Activated CD4-positive, alpha-beta T cell treated with anti-CD3 and anti-CD28 coated beads, Interleukin-2, amount 50 U/mL, for 24 hours (primary cell): ENCODE data around the gene CALML6.
A peak's percentile ranks its signal among the peaks of the same experiment; 100 is the strongest.

Experiments
- DNase-seq, 2 donors: peaks; one replicate each; pipeline ENCODE4 v3.0.0-alpha.2; 2020; ENCODE audit warnings: low read depth in 1 of 2, low spot score in 1 of 2

The CALML6 gene

DNA sequence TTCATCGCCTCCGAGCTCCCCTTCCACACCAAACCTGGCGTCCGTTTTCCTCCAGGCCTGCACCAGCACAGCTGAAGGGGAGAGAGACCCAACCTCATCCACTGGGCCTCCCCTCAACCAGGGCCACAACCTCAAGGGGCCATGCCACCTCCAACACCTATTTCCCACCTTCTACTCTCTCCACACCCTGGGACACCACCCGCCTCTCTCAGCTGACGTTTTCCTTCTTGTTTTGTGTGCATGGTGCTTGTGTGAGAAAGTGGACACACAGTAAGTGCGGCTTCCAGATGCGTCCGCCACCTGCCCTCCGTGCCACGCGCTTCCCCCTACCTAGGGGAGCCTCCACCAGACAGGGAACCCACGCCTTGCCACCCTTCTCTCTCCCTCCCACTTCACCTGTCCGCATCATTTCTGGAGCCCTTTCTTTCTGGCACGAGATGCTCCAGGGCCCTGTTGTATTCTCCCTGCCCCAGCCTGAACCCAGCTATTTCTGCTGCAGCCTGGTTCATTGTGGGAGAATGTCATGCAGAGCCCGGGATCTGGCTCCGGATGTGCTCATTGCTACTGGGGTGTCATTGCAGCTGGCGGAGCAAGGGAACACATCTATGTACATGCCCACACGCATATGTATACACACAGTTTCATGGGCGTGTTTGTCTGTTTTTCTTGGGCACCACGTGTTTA, 22.8 kb upstream of the CALML6 start:
- DNase-seq = no peak

DNA sequence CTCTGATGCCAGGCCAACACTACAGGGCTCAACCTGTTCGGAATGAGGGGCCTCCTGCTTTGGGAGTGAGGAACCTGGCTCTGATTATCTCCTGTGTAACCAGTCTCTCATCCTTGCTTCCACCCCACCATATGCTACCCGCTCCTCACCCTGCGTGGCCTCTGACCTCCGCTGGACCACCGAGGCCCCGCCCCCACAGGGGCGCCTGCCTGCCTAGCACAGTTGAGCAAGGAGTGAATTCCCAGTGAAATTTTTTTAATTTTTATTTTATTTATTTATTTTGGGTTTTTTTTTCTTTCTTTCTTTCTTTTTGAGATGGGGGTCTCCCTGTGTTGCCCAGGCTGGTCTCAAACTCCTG, 22.3 kb upstream of the CALML6 start:
- no peak for DNase-seq

DNA sequence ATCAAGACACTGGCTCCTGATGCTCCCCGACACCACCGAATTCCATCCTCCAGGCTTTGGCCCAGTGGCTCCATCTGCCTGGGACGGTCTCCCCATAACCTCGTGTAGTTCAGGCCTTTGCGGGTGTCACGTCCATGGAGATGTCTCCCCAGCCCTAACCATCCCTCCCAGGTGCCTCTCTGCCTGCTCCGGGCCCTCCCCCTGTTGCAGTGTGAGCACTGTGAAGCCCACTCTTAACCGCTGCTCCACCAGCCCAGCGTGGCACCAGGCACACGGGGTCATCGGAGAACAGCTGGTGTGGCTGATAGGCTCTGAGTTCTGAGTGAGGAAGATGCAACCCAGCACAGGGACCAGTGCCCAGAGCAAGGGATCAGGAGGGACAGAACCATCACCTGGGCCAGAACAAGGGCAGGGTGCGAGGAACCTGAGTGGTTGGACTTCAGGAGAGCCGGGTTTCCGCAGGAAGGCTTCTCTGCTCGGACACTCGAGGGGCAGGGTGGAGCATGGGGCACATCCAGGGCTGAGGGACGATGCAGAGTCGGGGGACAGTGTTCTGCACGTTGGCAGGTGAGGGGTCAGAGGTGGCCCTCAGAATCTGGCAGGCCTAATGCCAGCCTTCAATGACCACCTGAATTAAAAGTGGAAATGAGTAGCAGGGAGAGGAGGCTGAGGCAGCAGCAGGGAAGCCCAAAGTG, 21.6 kb upstream of the CALML6 start:
- no peak for DNase-seq

DNA sequence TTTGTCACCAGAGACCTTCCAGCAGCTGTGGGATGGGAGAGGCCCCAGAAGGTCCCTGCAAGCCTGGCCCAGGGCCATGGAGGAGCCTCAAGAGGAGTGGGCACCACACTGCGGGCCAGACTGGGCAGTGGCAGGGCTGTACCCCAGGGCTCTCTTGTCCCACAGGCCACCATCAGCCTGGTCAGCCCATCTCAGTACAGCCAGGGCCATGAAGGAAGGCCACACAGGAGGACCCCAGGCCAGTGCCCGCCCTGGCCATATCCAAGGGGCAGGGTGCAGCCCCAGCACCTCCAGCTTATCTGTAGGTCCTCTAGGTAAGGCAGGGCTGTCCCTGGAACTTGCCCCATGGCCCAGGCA, 21.1 kb upstream of the CALML6 start:
- no peak for DNase-seq

DNA sequence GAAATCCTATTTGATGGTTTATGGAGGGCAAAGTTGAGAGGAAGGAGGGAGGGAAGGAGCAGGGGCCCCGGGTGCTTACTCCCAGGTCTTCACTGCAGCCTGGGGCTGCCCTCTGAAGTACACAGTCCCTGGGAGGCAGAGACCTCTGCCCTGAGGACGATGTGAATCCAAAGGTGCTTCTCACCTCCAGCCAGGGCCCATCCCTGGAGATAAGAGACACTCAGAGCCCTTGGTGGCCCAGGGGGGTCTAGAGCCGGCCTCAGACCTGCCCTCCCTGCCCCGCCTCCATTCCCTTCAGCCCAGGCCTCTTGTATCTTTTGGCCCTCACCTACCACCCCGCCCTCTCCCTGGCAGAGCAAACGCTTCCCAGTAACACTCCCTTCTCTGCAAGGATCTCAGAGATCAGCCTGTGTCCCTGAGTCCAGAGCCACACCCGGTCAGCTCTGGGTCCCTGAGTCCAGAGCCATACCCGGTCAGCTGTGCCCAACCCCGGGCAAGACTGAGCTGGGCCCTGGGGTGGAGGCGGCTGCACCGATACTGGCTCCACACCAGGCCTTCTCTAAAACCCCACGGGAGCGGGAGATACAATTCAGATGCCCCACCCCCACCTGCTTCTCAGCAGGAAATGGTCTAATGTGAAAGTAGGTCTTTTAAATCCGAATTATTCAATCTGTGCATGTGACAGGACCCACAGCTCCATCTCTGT, 20.6 kb upstream of the CALML6 start:
- no peak for DNase-seq

DNA sequence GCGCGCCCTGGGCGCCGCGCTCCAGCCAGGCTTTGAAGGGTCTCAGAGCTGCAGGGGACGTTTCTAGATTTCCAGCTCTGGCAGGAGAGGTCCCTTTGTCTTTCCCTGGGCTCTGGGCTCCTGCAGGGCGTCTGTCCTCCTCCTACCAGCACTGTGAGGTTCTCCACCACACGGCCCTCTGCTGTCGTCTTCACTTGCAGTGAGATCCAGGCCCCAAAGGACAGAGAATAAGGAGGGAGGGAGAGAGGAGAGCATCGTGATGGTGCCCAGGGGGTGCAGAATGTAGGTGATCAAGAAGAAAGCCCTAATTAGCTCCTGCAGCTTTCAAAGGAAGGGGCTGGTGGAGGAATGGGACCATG, 20.0 kb upstream of the CALML6 start:
- DNase-seq = no peak

DNA sequence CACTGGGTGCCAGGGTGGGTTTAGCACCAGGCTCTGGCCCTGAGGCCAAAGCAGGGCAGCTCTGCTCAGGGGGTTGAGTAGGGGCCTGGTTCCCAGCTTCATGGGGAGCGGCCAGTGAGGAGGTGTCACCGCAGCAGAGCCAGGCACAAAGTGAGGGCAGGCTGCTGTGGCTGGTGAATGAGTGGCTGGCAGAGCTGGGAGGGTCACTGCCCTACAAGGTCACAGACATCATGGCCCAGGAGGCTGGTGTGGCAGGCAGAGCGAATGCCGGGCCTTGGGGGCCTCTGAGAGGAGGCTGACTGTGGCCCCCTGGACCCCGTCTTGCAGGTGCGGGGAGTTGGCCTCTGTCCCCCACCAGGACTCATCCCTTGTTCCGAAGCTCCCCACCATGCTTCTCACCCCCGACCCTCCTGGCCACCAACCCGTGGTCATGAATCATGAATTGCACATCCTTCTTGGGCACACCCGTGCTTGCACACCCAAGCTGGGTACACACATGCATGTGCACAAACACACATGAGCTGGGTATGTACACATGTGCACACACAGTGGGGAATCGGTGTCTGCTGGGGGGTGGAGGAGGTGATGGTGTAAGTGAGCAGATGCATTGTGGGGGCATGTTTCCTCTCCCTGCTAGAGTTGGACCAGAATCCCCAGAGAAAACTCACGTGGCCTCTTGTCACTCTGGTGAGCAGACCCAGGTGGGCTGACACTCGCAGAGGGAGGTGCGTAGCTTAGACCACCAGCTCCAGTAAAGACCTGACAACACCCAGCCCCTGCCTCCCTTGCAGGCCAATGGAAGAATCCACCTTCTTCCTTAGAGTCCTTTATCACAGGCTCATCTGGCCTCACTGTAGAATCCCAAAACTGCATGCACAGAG, 19.4 kb upstream of the CALML6 start:
- no peak for DNase-seq

DNA sequence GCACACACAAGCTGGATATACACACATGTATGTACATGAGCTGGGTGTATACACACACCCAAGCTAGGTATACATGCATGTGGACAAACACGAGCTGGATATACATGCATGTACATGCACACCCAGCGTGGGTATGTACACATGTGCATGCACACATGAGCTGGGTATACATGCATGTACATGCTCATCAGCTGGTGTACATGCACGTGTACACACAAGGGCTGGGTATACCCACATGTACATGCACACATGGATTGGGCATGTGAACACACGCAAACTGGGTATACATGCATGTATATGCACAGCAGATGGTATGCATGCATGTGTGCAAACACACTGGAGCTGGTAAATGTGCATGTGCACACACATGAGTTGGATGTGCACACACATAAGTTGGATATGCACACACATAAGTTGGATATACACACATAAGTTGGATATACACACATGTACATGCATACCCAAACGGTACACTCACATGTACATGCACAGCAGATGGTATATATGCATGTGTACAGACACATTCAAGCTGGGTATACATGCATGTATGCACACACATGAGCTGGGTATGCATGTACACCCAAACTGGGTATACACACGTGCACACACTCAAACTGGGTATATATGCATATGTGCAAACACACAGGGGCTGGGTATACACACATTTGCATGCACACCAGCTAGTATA, 16.7 kb upstream of the CALML6 start:
- no peak for DNase-seq

DNA sequence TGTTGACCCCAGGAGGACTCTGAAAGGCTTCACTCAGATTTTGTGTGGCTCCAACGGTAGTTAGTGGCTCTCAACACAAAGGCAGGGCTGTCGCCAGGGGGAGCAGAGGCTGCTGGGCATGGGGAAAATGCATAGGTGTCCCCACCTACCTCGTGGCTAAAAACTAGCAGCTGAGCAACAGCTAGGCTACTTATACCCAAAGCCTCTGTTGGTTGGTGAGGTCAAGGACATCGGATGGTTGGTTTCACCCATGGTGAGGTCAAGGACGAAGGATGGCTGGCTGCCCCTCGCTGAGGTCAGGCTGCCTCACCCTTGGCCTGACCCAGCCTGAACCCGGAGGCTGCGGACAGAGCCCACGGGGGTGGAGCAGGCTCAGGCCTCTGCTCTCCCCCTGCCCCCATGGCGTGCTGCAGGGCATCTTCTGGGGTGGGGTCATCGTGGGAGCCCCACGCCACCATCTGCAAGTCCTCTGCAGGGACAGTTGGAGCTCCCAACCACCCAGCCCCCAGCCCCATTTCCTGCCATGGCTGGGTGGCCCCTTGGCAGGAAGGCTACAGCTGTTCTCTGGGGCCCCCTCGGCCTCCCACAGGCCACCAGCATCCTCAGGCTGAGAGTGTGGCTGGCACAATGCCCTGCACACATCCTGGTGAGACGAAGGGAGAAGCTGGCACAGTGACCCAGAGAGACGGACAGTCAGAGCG, 15.6 kb upstream of the CALML6 start:
- DNase-seq = no peak

DNA sequence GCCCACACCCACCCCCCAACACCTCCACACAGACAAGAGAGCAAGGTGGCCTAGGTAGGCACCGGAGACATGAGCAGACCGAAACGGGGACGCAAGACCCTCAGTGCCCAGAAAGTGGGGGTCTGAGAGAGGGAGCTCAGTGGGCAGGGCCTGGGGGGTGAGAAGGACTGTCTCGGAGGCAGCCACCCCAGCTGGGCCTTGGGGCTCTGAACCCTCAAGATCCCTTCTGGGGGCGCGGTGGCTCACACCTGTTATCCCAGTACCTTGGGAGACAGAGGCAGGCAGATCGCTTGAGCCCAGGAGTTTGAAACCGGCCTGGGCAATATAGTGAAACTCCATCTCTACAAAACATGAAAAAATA, 15.1 kb upstream of the CALML6 start:
- DNase-seq = no peak

DNA sequence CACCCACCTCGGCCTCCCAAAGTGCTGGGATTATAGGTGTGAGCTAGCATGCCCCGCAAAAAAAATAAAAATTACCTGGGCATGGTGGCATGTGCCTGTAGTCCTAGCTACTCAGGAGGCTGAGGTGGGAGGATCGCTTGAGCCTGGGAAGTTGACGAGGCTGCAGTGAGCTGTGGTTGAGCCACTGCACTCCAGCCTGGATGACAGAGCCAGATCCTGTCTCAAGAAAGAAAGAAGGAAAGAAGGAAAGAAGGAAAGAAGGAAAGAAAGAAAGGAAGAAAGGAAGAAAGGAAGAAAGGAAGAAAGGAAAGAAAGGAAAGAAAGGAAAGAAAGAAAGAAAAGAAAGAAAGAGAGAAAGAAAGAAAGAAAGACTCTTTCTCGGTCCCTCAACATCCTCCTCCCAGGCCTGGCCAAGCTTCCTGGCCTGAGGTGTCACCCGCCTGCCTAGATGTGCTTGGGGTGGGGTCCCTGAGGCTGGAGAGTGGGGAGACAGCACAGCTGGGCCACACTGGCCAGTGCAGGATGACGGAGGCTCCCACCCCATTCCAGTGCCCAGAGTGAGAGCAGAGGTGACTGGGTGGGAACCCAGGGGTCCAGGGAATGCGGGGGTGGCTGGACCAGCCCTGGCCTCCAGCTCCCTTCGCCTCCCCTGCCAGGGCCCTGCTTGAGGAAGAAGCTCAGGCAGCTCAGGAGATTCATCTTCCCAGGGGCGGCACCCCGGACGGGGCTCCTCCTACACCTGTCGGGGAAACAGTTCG, 14.0 kb upstream of the CALML6 start:
- no peak for DNase-seq

DNA sequence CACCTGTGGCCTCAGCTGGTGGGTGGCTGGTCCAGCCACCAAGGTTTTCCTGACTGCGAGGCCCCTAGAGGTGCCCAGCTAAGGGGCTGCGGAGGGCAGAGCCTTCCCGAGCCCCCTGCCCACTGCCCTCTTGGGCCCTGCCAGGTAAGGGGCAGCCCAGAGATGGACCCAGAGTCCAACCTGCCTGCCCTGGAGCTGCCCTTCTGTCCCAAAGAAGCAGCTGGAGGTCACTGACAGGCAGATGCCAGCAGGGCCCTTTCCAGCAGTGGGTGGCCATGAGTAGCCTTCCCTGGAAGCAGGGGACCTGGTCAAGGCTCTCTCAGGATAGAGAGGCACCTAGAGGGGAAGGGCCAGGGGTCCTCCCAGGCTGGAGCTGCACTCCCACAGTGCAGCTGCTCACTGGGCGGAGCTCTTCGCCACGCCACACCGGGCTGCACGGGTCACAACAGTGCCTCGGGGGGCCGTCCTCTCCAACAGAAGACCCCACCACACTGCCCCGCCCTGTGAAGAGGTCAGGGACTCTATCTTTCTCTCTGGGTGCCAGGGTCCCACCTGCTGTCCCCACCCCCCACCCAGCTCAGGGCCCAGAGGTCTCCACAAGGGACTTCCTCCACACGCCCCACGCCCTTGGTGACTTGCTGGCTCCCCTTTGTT, 13.3 kb upstream of the CALML6 start:
- DNase-seq = no peak

DNA sequence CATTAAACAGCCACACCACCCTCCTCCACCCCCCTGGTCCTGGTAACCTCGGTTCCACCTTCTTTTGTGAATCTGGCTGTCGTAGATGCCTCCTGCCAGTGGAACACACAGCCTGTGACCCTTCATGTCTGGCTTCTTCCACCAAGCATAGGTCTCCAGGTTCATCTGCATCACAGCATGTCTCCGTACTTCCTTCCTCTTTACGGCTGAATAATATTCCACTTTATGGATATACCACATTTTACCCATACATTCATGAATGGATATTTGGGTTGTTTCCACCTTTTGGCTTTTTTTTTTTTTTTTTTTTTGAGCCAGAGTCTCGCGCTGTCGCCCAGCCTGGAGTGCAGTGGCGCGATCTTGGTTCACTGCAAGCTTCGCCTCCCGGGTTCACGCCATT, 11.8 kb upstream of the CALML6 start:
- no peak for DNase-seq

DNA sequence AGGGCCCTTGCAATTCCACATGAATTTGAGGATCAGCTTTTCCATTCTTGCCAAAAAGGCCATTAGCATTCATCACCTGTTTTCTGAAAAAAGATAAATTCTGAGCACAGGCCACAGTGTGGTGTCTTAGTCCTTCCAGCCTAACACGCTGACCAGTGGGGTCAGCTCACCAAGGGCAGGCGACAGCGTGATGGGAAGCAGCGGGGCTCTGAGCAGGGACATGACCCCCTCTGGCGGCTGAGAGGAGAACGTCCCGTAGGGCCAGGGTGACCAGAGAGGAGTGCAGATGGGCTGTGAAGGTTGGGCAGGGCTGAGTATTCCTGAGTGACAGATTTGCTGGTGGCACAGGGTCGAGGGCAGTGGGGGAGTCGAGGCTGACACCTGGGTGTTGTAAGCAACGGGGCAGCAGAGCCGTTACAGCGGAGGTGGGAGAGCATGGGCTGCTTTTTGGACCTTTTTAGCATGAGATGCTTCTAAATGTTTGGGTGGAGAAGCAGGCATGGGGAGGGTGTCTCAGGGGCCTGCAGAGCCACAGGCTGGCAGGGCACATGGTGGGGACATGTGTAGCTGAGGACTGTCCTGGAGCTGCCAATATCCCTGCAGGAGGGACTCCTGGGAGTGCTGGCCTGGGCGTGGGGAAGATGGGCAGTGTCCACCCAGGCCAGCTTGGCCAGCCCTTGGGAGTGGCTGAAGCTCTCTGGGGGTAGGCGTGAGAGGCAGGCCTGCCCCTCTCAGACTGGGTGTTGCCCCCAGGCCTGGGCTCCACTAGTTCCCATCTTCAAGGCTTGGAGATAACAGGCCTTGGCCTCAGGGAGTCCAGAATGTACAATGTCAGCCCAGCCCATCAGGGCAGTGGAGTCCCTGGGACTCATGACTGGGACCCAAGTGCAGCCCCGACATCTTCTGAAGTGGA, 8.6 kb upstream of the CALML6 start:
- DNase-seq = peak; percentile 35 to 47

DNA sequence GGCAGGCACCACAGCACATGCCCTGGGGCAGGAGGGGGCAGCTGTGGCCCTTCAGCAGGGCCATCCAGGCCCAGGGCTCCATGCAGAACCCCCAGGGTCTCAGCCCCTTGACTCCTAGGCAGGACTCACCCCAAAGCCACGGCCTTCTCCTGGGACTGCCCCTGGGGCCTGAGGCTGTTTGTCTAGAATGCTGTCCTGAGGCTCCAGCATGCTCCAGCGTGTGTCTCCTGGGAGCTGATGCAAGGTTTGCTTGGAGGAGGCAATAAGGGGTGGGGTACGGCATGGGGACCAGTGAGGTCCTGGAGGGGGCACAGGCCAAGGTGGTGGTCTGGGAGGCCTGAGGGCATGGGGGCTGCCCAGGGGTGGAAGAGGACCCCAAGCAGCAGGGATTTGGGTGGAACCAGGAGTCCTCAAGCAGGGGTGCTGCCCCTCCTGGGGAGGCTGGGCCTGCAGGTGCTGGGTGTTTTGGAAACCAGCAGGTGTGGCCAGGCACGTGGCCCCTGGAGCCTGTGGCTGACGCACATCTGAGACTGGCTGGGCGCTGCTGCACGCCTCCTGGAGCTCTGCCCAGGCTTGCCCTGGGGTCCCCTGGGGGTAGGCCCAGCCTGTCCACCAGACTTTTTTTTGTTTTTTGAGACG, 7.8 kb upstream of the CALML6 start:
- DNase-seq = no peak

DNA sequence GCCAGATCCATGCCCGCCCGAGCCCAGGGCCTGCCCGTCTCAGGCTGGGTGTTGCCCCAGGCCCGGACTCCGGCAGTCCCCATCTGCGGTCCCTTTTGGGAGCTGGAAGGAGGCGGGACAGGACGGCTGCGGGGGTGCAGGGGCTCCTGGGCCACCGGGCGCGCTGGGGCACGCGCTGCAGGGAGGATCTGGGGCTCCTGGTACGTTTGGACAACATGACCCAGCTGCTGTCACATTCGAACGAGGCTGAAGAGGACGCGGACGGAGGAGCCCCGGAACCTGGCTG, 6.6 kb upstream of the CALML6 start:
- DNase-seq = no peak

DNA sequence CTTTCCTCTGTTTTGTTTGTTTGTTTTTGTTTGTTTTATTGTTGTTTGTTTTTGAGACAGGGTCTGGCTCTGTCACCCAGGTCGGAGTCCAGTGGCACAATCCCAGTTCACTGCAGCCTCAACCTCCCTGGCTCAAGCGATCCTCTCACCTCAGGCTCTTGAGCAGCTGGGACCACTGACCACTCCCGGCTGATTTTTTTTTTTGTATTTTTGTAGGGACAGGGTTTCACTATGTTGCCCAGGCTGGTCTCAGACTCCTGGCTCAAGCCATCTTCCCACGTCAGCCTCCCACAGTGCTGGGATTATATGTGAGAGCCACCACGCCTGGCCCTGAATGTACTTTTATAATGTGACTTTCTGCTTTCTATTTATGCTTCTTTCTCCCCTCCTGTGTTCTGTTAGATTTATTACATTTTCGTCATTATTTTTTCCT, 5.0 kb upstream of the CALML6 start:
- no peak for DNase-seq
